BLaER1 treated with 17β-estradiol and CSF1 and Interleukin-3, amounts not matched to agents 10 nM and 100 nM (cell line): ENCODE results near the gene PRRC2B.
"Not testable (repeated sequence)": the region's sequence is repeated elsewhere in the genome, so short reads cannot be mapped to it uniquely, and the experiment has no call there.

Experiments
- H3K27ac ChIP-seq, 11 experiments: shearing (Covaris generic); formaldehyde crosslinking; 2 replicates each; pipeline ENCODE4 v1.8.1; 2022
- H3K27me3 ChIP-seq, 11 experiments: shearing (Covaris generic); formaldehyde crosslinking; 2 replicates each; pipeline ENCODE4 v1.8.1; 2022
- H3K36me3 ChIP-seq, 11 experiments: shearing (Covaris generic); formaldehyde crosslinking; 2 replicates each; pipeline ENCODE4 v1.8.1; 2022
- H3K4me1 ChIP-seq, 10 experiments: shearing (Covaris generic); formaldehyde crosslinking; 2 replicates each; pipeline ENCODE4 v1.8.1; 2022
- H3K4me2 ChIP-seq, 11 experiments: shearing (Covaris generic); formaldehyde crosslinking; 2 replicates each; pipeline ENCODE4 v1.8.1; 2022
- H3K4me3 ChIP-seq, 10 experiments: shearing (Covaris generic); formaldehyde crosslinking; 2 replicates each; pipeline ENCODE4 v1.8.1; 2022
- H3K9ac ChIP-seq, 11 experiments: shearing (Covaris generic); formaldehyde crosslinking; 2 replicates each; pipeline ENCODE4 v1.8.1; 2022
- H3K9me3 ChIP-seq, 11 experiments: shearing (Covaris generic); formaldehyde crosslinking; replicated peaks in 1 of 11; 2 replicates each; pipeline ENCODE4 v1.8.1; 2022
- H4K20me1 ChIP-seq, 11 experiments: shearing (Covaris generic); formaldehyde crosslinking; 2 replicates each; pipeline ENCODE4 v1.8.1; 2022
- Cebpa-rat ChIP-seq, 11 experiments: shearing (Covaris generic); IDR thresholded peaks; 2 replicates each; pipeline ENCODE4 v1.8.1; 2022

PRRC2B gene

GRCh38 chr9:131382850-131383729 lies 10.8 kb upstream of the PRRC2B start:
- H3K36me3 ChIP-seq = no peaks in the 10 kb centered on the region

GRCh38 chr9:131385296-131385695 lies 8.6 kb upstream of the PRRC2B start:
- H3K27ac ChIP-seq = no peak overlapping the region
- no peak overlapping the region; a peak in 1 of 22 replicates for H3K9ac ChIP-seq
- TF ChIP-seq Cebpa-rat (IDR thresholded peaks at IDR 0.05) = no peak
- H3K4me2 ChIP-seq = no peak overlapping the region
- no peaks in the 10 kb centered on the region for H3K36me3 ChIP-seq
- no peaks in the 10 kb centered on the region for H4K20me1 ChIP-seq
- no peak overlapping the region for H3K4me3 ChIP-seq
- H3K27me3 ChIP-seq = no peaks in the 10 kb centered on the region
- H3K9me3 ChIP-seq = no peaks in the 10 kb centered on the region
- peaks cover 0 to 20% (median 7%) of the 10 kb centered on the region in 10 experiments; a peak in 11 of 20 replicates for H3K4me1 ChIP-seq

More at GRCh38 chr9:131382850-131383729, 10.8 kb upstream of the PRRC2B start:
- Histone ChIP-seq H3K27ac (no peak overlapping the region), H3K4me2 (no peak overlapping the region), H3K4me1 (peaks cover 0 to 19% (median 6%) of the 10 kb centered on the region in 10 experiments; a peak in 10 of 20 replicates), H3K9me3 (no peaks in the 10 kb centered on the region), H3K9ac (no peak overlapping the region), H4K20me1 (no peaks in the 10 kb centered on the region), H3K27me3 (no peaks in the 10 kb centered on the region), H3K4me3 (no peak overlapping the region)
- TF ChIP-seq Cebpa-rat (IDR thresholded peaks at IDR 0.05) = no peak

- Histone ChIP-seq H3K4me2 (peak overlapping the region in 4 of 11 experiments; percentile 16 to 54 (median 26); a peak in 7 of 22 replicates), H3K4me1 (peaks cover 6 to 30% (median 13%) of the 10 kb centered on the region in 10 experiments; a peak in 15 of 20 replicates), H3K9me3 (no peaks in the 10 kb centered on the region), H4K20me1 (no peaks in the 10 kb centered on the region), H3K36me3 (no peaks in the 10 kb centered on the region), H3K4me3 (no peak overlapping the region), H3K9ac (no peak overlapping the region), H3K27ac (no peak overlapping the region), H3K27me3 (no peaks in the 10 kb centered on the region)
- TF ChIP-seq Cebpa-rat (IDR thresholded peaks at IDR 0.05) = no peak
Measured at GRCh38 chr9:131386281-131386680, 7.6 kb upstream of the PRRC2B start.

GRCh38 chr9:131387394-131387793 lies 6.5 kb upstream of the PRRC2B start:
- Histone ChIP-seq H3K9ac (no peak overlapping the region), H3K27ac (no peak overlapping the region), H3K9me3 (no peaks in the 10 kb centered on the region), H3K4me2 (0 out of 22 replicates have a peak overlapping the region, but pooled peaks of 1 of the 11 experiments have one; percentile 1), H3K4me1 (peaks cover 6 to 41% (median 22%) of the 10 kb centered on the region in 10 experiments; a peak in 18 of 20 replicates), H3K4me3 (no peak overlapping the region), H4K20me1 (no peaks in the 10 kb centered on the region), H3K27me3 (no peaks in the 10 kb centered on the region), H3K36me3 (no peaks in the 10 kb centered on the region)
- no peak for TF ChIP-seq Cebpa-rat (IDR thresholded peaks at IDR 0.05)

- peaks cover 0 to 9% (median 0%) of the 10 kb centered on the region in 11 experiments; a peak in 1 of 22 replicates for H3K36me3 ChIP-seq
- no peak overlapping the region for H3K4me3 ChIP-seq
- H3K9me3 ChIP-seq = no peaks in the 10 kb centered on the region
- peaks cover 13 to 17% (median 15%) of the 10 kb centered on the region in 11 experiments for H4K20me1 ChIP-seq
- peak overlapping the region in 8 of 11 experiments; percentile 7 to 100 (median 89); a peak in 8 of 22 replicates for H3K27ac ChIP-seq
- TF ChIP-seq Cebpa-rat (IDR thresholded peaks at IDR 0.05) = no peak
- H3K9ac ChIP-seq = no peak overlapping the region; a peak in 2 of 22 replicates
- H3K4me2 ChIP-seq = peak overlapping the region in 8 of 11 experiments; percentile 11 to 69 (median 22); a peak in 9 of 22 replicates
- H3K27me3 ChIP-seq = no peaks in the 10 kb centered on the region
- H3K4me1 ChIP-seq = peaks cover 21 to 42% (median 37%) of the 10 kb centered on the region in 10 experiments
Measured at GRCh38 chr9:131391020-131391419, 2.9 kb upstream of the PRRC2B start.

GRCh38 chr9:131391504-131391903 lies 2.4 kb upstream of the PRRC2B start:
- Histone ChIP-seq H3K9ac (no peak overlapping the region; a peak in 1 of 22 replicates), H3K9me3 (no peaks in the 10 kb centered on the region), H3K4me3 (no peak overlapping the region), H3K27ac (peak overlapping the region in 8 of 11 experiments; percentile 7 to 100 (median 96); a peak in 13 of 22 replicates), H3K4me1 (peaks cover 21 to 46% (median 41%) of the 10 kb centered on the region in 10 experiments), H4K20me1 (peaks cover 18 to 22% (median 20%) of the 10 kb centered on the region in 11 experiments), H3K27me3 (no peaks in the 10 kb centered on the region), H3K4me2 (peak overlapping the region in 6 of 11 experiments; percentile 16 to 71 (median 62); a peak in 6 of 22 replicates), H3K36me3 (peaks cover 0 to 10% (median 0%) of the 10 kb centered on the region in 11 experiments; a peak in 1 of 22 replicates)
- no peak for TF ChIP-seq Cebpa-rat (IDR thresholded peaks at IDR 0.05)

GRCh38 chr9:131394464-131395156 lies 724 bp downstream of the PRRC2B start:
- H3K36me3 ChIP-seq = peaks cover 0 to 27% (median 10%) of the 10 kb centered on the region in 11 experiments; a peak in 11 of 22 replicates
- peak overlapping the region; percentile 99 to 100 (median 100) for H3K9ac ChIP-seq
- H3K4me2 ChIP-seq = peak overlapping the region; percentile 90 to 99 (median 94)
- no peak for TF ChIP-seq Cebpa-rat (IDR thresholded peaks at IDR 0.05)
- peak overlapping the region; percentile 96 to 100 (median 100) for H3K27ac ChIP-seq
- H3K27me3 ChIP-seq = no peaks in the 10 kb centered on the region
- peaks cover 51 to 77% (median 67%) of the 10 kb centered on the region in 10 experiments for H3K4me1 ChIP-seq
- no peaks in the 10 kb centered on the region for H3K9me3 ChIP-seq
- peaks cover 49 to 53% (median 51%) of the 10 kb centered on the region in 11 experiments for H4K20me1 ChIP-seq
- H3K4me3 ChIP-seq = peak overlapping the region; percentile 88 to 96 (median 93)

GRCh38 chr9:131395157-131396098 lies 1.5 kb downstream of the PRRC2B start:
- no peak for TF ChIP-seq Cebpa-rat (IDR thresholded peaks at IDR 0.05)
- peaks cover 57 to 61% (median 60%) of the 10 kb centered on the region in 11 experiments for H4K20me1 ChIP-seq
- H3K4me3 ChIP-seq = peak overlapping the region; percentile 88 to 96 (median 93)
- H3K27ac ChIP-seq = peak overlapping the region; percentile 96 to 100 (median 100)
- H3K4me2 ChIP-seq = peak overlapping the region; percentile 90 to 99 (median 94)
- H3K4me1 ChIP-seq = peaks cover 58 to 81% (median 75%) of the 10 kb centered on the region in 10 experiments
- peaks cover 0 to 36% (median 11%) of the 10 kb centered on the region in 11 experiments; a peak in 11 of 22 replicates for H3K36me3 ChIP-seq
- H3K9me3 ChIP-seq = no peaks in the 10 kb centered on the region
- peak overlapping the region; percentile 99 to 100 (median 100) for H3K9ac ChIP-seq
- H3K27me3 ChIP-seq = no peaks in the 10 kb centered on the region

- H3K9me3 ChIP-seq, H3K27me3 ChIP-seq: not testable (repeated sequence)
- Histone ChIP-seq H4K20me1 (peaks cover 64 to 68% (median 66%) of the 10 kb centered on the region in 11 experiments), H3K4me1 (peaks cover 65 to 81% (median 77%) of the 10 kb centered on the region in 10 experiments), H3K36me3 (peaks cover 0 to 41% (median 16%) of the 10 kb centered on the region in 11 experiments; a peak in 13 of 22 replicates), H3K27ac (peak overlapping the region in 9 of 11 experiments; percentile 98 to 100 (median 100); a peak in 16 of 22 replicates), H3K9ac (peak overlapping the region; percentile 99 to 100 (median 100); a peak in 20 of 22 replicates), H3K4me2 (peak overlapping the region; percentile 90 to 99 (median 94)), H3K4me3 (peak overlapping the region; percentile 88 to 96 (median 93))
Measured at GRCh38 chr9:131396099-131396479, 2.2 kb downstream of the PRRC2B start.
